Mucosa of rectum (tissue), 2 donors: Measurements from ENCODE around the gene TM4SF20.

Experiments
- H3K27ac ChIP-seq, 2 donors: one replicate each; pipeline ENCODE4 v1.7.0; 2013; ENCODE audit warnings: inconsistent platforms in 2 of 2, low read depth in 2 of 2, low read length in 2 of 2
- H3K27me3 ChIP-seq, 2 donors: one replicate each; pipeline ENCODE4 v1.7.0; 2013; ENCODE audit warnings: low read length in 2 of 2; ENCODE audit not compliant: control insufficient read depth in 2 of 2, insufficient read depth in 2 of 2
- H3K36me3 ChIP-seq, 2 donors: one replicate each; pipeline ENCODE4 v1.7.0; 2013; ENCODE audit warnings: low read length in 2 of 2; ENCODE audit not compliant: control insufficient read depth in 2 of 2, insufficient read depth in 2 of 2
- H3K4me1 ChIP-seq, 2 donors: one replicate each; pipeline ENCODE4 v1.7.0; 2013; ENCODE audit warnings: low read length in 2 of 2, mild to moderate bottlenecking in 1 of 2; ENCODE audit not compliant: control insufficient read depth in 2 of 2, insufficient read depth in 2 of 2
- H3K4me3 ChIP-seq, 2 donors: one replicate each; pipeline ENCODE4 v1.7.0; 2013; ENCODE audit warnings: low read length in 2 of 2
- H3K9ac ChIP-seq, 2 donors: one replicate each; pipeline ENCODE4 v1.7.0; 2013; ENCODE audit warnings: low read length in 2 of 2, low read depth in 1 of 2, mild to moderate bottlenecking in 1 of 2
- H3K9me3 ChIP-seq, 2 donors: one replicate each; pipeline ENCODE4 v1.7.0; 2013; ENCODE audit warnings: low read length in 2 of 2; ENCODE audit not compliant: control insufficient read depth in 2 of 2
- donor health status: healthy.
- donor health status: Normal muscosa, but diverticular disease.

TM4SF20 gene

DNA sequence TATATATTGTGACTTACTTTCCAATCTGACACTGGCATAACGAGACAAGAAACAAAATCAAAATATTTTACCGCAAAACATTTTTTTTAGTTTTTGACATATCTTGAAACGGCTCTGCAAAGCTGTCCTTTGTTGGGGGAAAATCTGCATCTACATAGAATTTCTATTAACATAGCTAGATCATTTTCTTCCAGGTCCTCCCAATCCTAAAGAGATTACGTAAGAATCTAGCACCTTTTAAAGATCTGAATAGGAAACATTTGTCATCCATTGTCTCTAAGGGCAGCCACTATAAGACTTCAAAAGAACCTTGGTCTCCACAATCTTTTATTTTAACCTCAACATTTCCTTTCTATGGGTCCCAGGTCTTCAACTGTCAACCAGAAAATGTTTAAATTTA, 55.3 kb downstream of the TM4SF20 start:
- H3K9ac ChIP-seq, result no peak overlapping the region
- H3K4me3 ChIP-seq, result no peak overlapping the region
- no peaks in the 10 kb centered on the region for H3K27me3 ChIP-seq
- peaks cover 3 to 17% of the 10 kb centered on the region in 2 donors for H3K4me1 ChIP-seq
- no peak overlapping the region for H3K27ac ChIP-seq
- peaks cover 0 to 3% of the 10 kb centered on the region in 2 donors for H3K36me3 ChIP-seq
- H3K9me3 ChIP-seq, result no peaks in the 10 kb centered on the region

DNA sequence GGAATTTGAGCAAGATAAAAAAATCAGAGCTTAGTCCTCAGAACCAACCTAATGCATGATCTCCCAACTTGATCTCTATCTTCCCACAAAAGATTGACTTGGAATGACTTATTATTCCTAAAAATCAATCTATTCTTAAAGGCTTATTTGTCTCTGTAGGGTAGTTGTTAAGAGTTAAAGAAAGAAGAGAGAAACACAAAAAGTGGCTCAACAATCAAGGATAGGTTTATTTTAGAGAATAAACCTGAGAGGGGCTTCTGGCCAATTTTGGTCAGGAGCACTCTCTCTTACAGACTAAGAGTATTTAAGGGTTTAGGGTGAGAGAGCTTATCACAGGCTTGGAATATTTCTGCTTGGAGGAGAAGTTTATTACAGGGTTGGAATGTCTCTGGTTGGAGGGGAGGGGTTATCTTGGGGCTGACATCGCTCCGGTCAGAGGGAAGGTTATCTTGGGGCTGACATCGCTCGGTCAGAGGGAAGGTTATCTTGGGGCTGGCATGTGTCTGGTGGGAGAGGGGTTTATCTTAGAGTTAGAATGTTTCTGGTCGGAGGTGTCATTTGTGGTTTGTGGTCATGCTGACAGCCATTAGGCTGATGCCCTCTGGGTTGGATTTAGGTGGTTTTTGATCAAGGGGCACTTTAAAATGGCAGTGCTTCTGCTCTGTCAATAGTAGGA, 56.4 kb downstream of the TM4SF20 start:
- Histone ChIP-seq H3K9ac (no peak overlapping the region), H3K4me3 (no peak overlapping the region), H3K27me3 (no peaks in the 10 kb centered on the region), H3K36me3 (no peaks in the 10 kb centered on the region), H3K9me3 (no peaks in the 10 kb centered on the region), H3K27ac (no peak overlapping the region), H3K4me1 (peaks cover 3 to 17% of the 10 kb centered on the region in 2 donors)

- Histone ChIP-seq H3K36me3 (no peaks in the 10 kb centered on the region), H3K4me3 (no peak overlapping the region), H3K27ac (no peak overlapping the region), H3K4me1 (peaks cover 3 to 5% of the 10 kb centered on the region in 2 donors), H3K9ac (no peak overlapping the region), H3K9me3 (no peaks in the 10 kb centered on the region), H3K27me3 (no peaks in the 10 kb centered on the region)
These were observed 58.6 kb downstream of the TM4SF20 start for GRCh38 chr2:227320305-227321094.

DNA sequence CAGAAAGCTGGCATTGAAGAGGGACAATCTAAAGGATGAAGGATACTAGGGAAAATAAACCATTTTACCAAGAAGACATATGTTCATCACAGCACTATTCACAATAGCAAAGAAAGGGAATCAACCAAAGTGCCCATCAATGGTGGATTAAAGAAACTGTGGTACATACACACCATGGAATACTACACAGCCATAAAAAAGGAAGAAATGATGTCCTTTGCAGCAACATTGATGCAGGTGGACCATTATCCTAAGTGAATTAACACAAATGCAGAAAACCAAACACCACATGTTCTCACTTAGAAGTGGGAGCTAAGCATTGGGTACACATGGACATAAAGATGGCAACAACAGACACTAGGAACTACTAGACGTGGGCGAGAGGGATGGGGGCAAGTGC, 61.3 kb downstream of the TM4SF20 start:
- no peak overlapping the region for H3K9ac ChIP-seq
- H3K27ac ChIP-seq, result no peak overlapping the region
- H3K4me3 ChIP-seq, result no peak overlapping the region
- no peaks in the 10 kb centered on the region for H3K27me3 ChIP-seq
- H3K4me1 ChIP-seq, result no peaks in the 10 kb centered on the region
- H3K9me3 ChIP-seq, result no peaks in the 10 kb centered on the region
- H3K36me3 ChIP-seq, result no peaks in the 10 kb centered on the region

DNA sequence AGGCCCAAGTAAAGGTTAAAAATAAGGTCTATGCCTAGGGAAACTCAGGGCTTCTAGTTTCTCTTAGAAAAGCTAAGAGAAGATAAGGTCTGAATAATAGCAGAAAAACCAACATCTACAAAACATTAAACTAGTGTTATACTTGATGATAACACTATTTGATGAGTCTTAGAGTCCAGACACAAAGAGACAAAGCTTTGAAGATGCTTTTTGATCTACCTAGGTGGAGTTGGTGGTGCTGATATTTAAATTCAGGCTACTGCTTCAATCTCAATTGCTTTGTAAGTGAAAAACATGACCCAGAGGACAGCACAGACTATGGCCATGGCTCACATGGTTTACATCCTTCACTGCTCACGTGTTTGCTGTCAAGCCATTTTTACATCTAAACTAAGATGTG, 65.8 kb downstream of the TM4SF20 start:
- H3K27ac ChIP-seq, result no peak overlapping the region
- no peaks in the 10 kb centered on the region for H3K4me1 ChIP-seq
- no peak overlapping the region for H3K9ac ChIP-seq
- H3K36me3 ChIP-seq, result no peaks in the 10 kb centered on the region
- no peak overlapping the region for H3K4me3 ChIP-seq
- no peaks in the 10 kb centered on the region for H3K9me3 ChIP-seq
- no peaks in the 10 kb centered on the region for H3K27me3 ChIP-seq

GRCh38 chr2:227312579-227312978, 66.5 kb downstream of the TM4SF20 start:
- Histone ChIP-seq H3K9ac (no peak overlapping the region), H3K27ac (no peak overlapping the region), H3K4me1 (no peaks in the 10 kb centered on the region), H3K9me3 (no peaks in the 10 kb centered on the region), H3K27me3 (no peaks in the 10 kb centered on the region), H3K4me3 (no peak overlapping the region), H3K36me3 (no peaks in the 10 kb centered on the region)
